Stomach smooth muscle (tissue), 2 donors: ENCODE measurements around the gene ELMO1.

Experiments used
- H3K27ac ChIP-seq: one replicate; pipeline ENCODE4 v1.7.0; 2013; ENCODE audit warnings: mild to moderate bottlenecking, low read length, inconsistent platforms
- H3K27me3 ChIP-seq, 2 donors: one replicate each; pipeline ENCODE4 v1.7.0; 2013; ENCODE audit warnings: low read length in 2 of 2; ENCODE audit not compliant: insufficient read depth in 2 of 2, control insufficient read depth in 1 of 2
- H3K36me3 ChIP-seq, 2 donors: one replicate each; pipeline ENCODE4 v1.7.0; 2013; ENCODE audit warnings: low read length in 2 of 2; ENCODE audit not compliant: control insufficient read depth in 2 of 2, insufficient read depth in 2 of 2
- H3K4me1 ChIP-seq: one replicate; pipeline ENCODE4 v1.7.0; 2013; ENCODE audit warnings: low read length; ENCODE audit not compliant: control insufficient read depth, insufficient read depth
- H3K4me3 ChIP-seq, 2 donors: one replicate each; pipeline ENCODE4 v1.7.0; 2013; ENCODE audit warnings: low read length in 2 of 2
- H3K9ac ChIP-seq, 2 donors: one replicate each; pipeline ENCODE4 v1.7.0; 2013; ENCODE audit warnings: low read length in 2 of 2, mild to moderate bottlenecking in 1 of 2
- H3K9me3 ChIP-seq, 2 donors: one replicate each; pipeline ENCODE4 v1.7.0; 2013; ENCODE audit warnings: low read length in 2 of 2; ENCODE audit not compliant: control insufficient read depth in 2 of 2
- donor health status: healthy.
- donor health status: Pancreatic carcinoma.

Gene ELMO1, protein sequence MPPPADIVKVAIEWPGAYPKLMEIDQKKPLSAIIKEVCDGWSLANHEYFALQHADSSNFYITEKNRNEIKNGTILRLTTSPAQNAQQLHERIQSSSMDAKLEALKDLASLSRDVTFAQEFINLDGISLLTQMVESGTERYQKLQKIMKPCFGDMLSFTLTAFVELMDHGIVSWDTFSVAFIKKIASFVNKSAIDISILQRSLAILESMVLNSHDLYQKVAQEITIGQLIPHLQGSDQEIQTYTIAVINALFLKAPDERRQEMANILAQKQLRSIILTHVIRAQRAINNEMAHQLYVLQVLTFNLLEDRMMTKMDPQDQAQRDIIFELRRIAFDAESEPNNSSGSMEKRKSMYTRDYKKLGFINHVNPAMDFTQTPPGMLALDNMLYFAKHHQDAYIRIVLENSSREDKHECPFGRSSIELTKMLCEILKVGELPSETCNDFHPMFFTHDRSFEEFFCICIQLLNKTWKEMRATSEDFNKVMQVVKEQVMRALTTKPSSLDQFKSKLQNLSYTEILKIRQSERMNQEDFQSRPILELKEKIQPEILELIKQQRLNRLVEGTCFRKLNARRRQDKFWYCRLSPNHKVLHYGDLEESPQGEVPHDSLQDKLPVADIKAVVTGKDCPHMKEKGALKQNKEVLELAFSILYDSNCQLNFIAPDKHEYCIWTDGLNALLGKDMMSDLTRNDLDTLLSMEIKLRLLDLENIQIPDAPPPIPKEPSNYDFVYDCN

DNA sequence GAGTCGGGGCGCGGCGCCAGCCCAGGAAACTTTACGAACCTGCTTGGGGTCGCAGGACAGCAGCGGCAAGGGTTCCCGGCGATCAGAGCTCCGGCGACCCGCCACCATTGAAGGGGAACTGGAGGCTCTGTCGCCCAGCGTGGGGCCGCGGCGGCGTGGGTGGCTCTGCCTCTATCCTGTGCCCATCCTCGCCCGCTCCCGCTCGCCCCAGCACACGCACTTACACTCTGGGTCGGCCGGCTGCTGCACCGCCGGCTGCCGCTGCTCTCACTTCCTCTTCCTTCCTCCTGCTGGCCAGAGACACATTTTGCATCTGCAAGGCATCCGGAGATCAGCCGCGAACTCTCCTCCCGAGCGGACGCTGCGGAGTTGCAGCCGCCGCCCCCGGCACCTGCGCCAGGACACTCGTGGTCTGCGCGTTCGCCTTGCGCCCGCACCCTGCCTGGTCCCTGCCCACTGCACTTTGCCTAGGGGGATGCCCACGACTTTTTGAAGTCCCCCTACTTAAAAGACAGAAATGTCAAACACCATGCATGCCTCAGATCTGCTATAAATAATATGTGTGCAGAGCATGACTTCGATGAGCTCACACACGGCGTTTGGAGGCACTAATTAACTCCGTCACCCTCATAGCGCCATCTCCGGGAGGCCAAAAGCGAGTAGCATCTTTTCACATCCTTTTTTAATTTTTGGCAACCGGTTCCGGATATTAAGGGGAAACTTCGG lies at the start of gene ELMO1:
ELMO1 (minus strand) TSS at position 229 of the 726 bp plus-strand sequence. CDS start 106,174 bp downstream, outside the sequence.
- peaks cover 10% of the 10 kb centered on the region for H3K4me1 ChIP-seq

GRCh38 chr7:37497576-37497975 lies 48.9 kb upstream of the ELMO1 start:
- Histone ChIP-seq H3K27me3 (no peaks in the 10 kb centered on the region), H3K27ac (no peak overlapping the region), H3K9me3 (no peaks in the 10 kb centered on the region), H3K9ac (no peak overlapping the region), H3K36me3 (no peaks in the 10 kb centered on the region), H3K4me3 (no peak overlapping the region), H3K4me1 (no peaks in the 10 kb centered on the region)

More for the DNA sequence above, at the start of gene ELMO1:
- Histone ChIP-seq H3K27ac (peak within 1 kb of the TSS; percentile 53), H3K9me3 (no peaks in the 10 kb centered on the region), H3K4me3 (peak within 1 kb of the TSS; percentile 73), H3K9ac (peak within 1 kb of the TSS; percentile 36 to 59), H3K27me3 (peaks cover 16 to 30% of the 10 kb centered on the region in 2 donors), H3K36me3 (no peaks in the 10 kb centered on the region)

GRCh38 chr7:37495574-37496184 lies 47.0 kb upstream of the ELMO1 start:
- H3K36me3 ChIP-seq, result no peaks in the 10 kb centered on the region
- H3K9ac ChIP-seq, result no peak overlapping the region
- no peaks in the 10 kb centered on the region for H3K27me3 ChIP-seq
- no peak overlapping the region for H3K27ac ChIP-seq
- H3K9me3 ChIP-seq, result no peaks in the 10 kb centered on the region
- H3K4me3 ChIP-seq, result no peak overlapping the region
- H3K4me1 ChIP-seq, result no peaks in the 10 kb centered on the region

GRCh38 chr7:37494926-37495325 lies 46.3 kb upstream of the ELMO1 start:
- no peaks in the 10 kb centered on the region for H3K4me1 ChIP-seq
- no peak overlapping the region for H3K4me3 ChIP-seq
- H3K27me3 ChIP-seq, result no peaks in the 10 kb centered on the region
- no peaks in the 10 kb centered on the region for H3K9me3 ChIP-seq
- no peak overlapping the region for H3K9ac ChIP-seq
- no peak overlapping the region for H3K27ac ChIP-seq
- no peaks in the 10 kb centered on the region for H3K36me3 ChIP-seq

GRCh38 chr7:37493810-37494209 lies 45.1 kb upstream of the ELMO1 start:
- no peaks in the 10 kb centered on the region for H3K36me3 ChIP-seq
- H3K27ac ChIP-seq, result no peak overlapping the region
- no peaks in the 10 kb centered on the region for H3K27me3 ChIP-seq
- H3K4me3 ChIP-seq, result no peak overlapping the region
- H3K9ac ChIP-seq, result no peak overlapping the region
- no peaks in the 10 kb centered on the region for H3K4me1 ChIP-seq
- no peaks in the 10 kb centered on the region for H3K9me3 ChIP-seq

DNA sequence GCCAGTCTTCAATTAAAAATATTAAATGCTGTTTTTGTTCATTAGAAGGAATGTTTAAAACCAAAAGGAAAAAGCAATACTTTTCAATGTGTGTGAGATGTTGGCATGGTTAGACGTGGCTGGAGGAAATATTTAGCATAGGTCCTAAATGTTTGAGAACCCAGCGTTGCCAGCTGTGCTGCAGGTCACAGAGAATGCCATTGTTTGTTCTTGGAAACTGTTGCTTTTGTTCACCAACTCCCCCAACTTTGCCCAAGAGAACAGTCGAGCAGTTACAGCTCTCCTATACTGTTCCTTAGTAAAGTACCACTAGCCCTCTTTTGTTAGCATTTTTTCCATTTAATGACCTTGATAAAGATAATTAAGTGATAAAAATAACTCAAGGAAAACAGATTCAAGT lies 44.5 kb upstream of the ELMO1 start:
- H3K4me3 ChIP-seq, result no peak overlapping the region
- H3K27ac ChIP-seq, result no peak overlapping the region

DNA sequence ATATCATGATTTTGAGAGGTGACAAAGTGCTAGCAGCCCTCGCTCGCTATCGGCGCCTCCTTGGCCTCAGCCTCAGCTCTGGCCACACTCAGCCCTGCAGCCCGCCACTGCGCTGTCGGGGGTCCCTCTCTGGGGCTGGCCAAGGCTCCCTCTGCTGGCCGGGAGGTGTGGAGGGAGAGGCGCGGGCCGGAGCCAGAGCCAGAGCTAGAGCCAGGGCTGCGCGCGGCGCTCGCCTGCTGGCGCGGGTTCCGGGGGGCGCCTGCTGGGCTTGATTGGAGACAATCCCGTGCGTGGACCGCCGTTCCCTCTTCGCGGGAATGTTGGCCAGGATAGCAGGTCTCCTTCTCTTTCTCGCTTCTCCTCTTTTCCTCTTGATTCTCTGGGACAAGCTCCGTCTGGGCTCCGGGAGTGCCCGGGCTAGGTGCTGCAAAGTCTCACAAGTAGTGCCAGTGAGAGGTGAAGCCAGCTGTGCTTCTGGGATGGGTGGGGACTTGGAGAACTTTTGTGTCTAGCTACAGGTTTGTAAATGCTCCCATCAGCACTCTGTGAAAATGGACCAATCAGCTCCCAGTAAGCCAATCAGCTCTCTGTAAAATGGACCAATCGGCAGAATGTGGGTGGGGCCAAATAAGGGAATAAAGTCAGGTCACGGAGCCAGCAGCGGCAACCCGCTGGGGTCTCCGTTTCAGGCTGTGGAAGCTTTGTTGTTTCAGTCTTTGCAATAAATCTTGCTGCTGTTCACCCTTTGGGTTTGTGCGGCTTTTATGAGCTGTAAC lies 43.4 kb upstream of the ELMO1 start:
- Histone ChIP-seq H3K27me3 (no peaks in the 10 kb centered on the region), H3K4me1 (no peaks in the 10 kb centered on the region), H3K9me3 (peaks cover 0 to 4% of the 10 kb centered on the region in 2 donors), H3K27ac (no peak overlapping the region), H3K4me3 (no peak overlapping the region), H3K9ac (no peak overlapping the region), H3K36me3 (no peaks in the 10 kb centered on the region)

More for the DNA sequence above, 44.5 kb upstream of the ELMO1 start:
- Histone ChIP-seq H3K9me3 (peaks cover 0 to 3% of the 10 kb centered on the region in 2 donors), H3K9ac (no peak overlapping the region), H3K27me3 (no peaks in the 10 kb centered on the region), H3K36me3 (no peaks in the 10 kb centered on the region), H3K4me1 (no peaks in the 10 kb centered on the region)

GRCh38 chr7:37489703-37490102 lies 41.0 kb upstream of the ELMO1 start:
- Histone ChIP-seq H3K9me3 (peaks cover 0 to 4% of the 10 kb centered on the region in 2 donors), H3K9ac (no peak overlapping the region), H3K27me3 (no peaks in the 10 kb centered on the region), H3K27ac (no peak overlapping the region), H3K4me1 (no peaks in the 10 kb centered on the region), H3K4me3 (no peak overlapping the region), H3K36me3 (no peaks in the 10 kb centered on the region)

GRCh38 chr7:37488163-37488764 lies 39.6 kb upstream of the ELMO1 start:
- Histone ChIP-seq H3K9ac (no peak overlapping the region), H3K4me3 (no peak overlapping the region), H3K4me1 (no peaks in the 10 kb centered on the region), H3K9me3 (peaks cover 0 to 4% of the 10 kb centered on the region in 2 donors), H3K27ac (no peak overlapping the region), H3K36me3 (no peaks in the 10 kb centered on the region), H3K27me3 (no peaks in the 10 kb centered on the region)
